ENCODE data around the gene SEMA5A. TPM values are rescaled to one million over a fixed set of nuclear protein-coding genes. Genes with fewer than 3 reads are reported as not detected.
"Not testable (repeated sequence)": the region's sequence is repeated elsewhere in the genome, so short reads cannot be mapped to it uniquely, and the experiment has no call there.

SEMA5A gene
- total RNA-seq, 1 donor from 2014 or later: 0.51 TPM

DNA sequence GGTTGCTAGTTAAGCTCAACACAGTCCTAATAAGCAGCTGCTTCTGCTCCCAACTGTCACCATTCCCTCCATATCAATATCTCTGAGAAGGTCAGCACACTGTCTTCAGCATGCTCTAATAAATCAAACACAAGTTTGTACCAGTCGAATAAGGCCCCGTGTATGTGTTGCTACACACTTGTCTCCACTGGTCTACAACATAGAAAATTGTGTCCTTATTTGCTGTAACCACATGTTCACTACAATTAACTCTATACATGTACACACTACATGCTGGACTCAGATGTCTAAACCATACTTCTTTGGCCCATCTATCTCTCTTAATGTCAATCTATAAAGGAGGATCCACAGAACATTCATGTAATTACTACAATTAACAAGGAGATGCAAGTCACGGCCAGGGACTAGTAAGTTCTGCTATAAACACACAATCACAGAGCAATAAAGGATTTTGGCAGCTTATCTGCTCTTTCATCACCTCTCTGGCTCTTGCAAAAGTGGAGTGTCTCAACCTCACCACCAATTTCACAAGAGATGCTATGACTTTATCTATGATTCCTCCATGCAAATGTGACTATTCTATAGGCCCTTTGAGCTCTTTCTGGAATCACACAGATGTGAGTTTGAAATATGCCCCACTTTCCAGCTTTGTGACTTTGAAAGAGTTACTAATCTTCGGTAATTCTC is 143.9 kb downstream of the SEMA5A start:
- Mint-ChIP-seq H3K4me3 (ENCODE audit: unreplicated experiment) (no peak overlapping the region), H3K4me1 (ENCODE audit: low read depth, unreplicated experiment) (no peaks in the 10 kb centered on the region), H3K27ac (ENCODE audit: unreplicated experiment) (no peak overlapping the region), H3K36me3 (ENCODE audit: unreplicated experiment) (no peaks in the 10 kb centered on the region), H3K9me3 (ENCODE audit: unreplicated experiment) (no peaks in the 10 kb centered on the region), H3K27me3 (ENCODE audit: unreplicated experiment) (no peaks in the 10 kb centered on the region)
- DNase-seq: no peak
- TF ChIP-seq, protein P1, sequence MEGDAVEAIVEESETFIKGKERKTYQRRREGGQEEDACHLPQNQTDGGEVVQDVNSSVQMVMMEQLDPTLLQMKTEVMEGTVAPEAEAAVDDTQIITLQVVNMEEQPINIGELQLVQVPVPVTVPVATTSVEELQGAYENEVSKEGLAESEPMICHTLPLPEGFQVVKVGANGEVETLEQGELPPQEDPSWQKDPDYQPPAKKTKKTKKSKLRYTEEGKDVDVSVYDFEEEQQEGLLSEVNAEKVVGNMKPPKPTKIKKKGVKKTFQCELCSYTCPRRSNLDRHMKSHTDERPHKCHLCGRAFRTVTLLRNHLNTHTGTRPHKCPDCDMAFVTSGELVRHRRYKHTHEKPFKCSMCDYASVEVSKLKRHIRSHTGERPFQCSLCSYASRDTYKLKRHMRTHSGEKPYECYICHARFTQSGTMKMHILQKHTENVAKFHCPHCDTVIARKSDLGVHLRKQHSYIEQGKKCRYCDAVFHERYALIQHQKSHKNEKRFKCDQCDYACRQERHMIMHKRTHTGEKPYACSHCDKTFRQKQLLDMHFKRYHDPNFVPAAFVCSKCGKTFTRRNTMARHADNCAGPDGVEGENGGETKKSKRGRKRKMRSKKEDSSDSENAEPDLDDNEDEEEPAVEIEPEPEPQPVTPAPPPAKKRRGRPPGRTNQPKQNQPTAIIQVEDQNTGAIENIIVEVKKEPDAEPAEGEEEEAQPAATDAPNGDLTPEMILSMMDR (IDR thresholded peaks at IDR 0.05; ENCODE audit: partially characterized antibody, unreplicated experiment): no peak

DNA sequence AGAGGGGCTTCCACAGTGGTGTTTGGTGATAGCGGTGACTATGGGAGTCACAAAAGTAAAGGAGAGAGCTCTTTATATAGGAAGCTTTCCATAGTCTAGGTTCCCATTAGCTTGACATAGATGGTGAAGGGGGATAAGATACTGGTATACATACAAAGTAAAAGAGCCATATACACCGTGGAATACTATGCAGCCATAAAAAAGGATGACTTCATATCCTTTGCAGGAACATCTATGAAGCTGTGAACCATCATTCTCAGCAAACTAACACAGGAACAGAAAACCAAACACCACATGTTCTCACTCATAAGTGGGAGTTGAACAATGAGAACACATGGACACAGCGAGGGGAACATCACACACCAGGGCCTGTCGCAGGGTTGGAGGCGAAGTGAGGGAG is 146.1 kb downstream of the SEMA5A start:
- not testable (repeated sequence) for DNase-seq; H3K27me3 Mint-ChIP-seq (ENCODE audit: unreplicated experiment); H3K4me1 Mint-ChIP-seq (ENCODE audit: low read depth, unreplicated experiment); H3K4me3 Mint-ChIP-seq (ENCODE audit: unreplicated experiment); H3K27ac Mint-ChIP-seq (ENCODE audit: unreplicated experiment); H3K36me3 Mint-ChIP-seq (ENCODE audit: unreplicated experiment); H3K9me3 Mint-ChIP-seq (ENCODE audit: unreplicated experiment)

DNA sequence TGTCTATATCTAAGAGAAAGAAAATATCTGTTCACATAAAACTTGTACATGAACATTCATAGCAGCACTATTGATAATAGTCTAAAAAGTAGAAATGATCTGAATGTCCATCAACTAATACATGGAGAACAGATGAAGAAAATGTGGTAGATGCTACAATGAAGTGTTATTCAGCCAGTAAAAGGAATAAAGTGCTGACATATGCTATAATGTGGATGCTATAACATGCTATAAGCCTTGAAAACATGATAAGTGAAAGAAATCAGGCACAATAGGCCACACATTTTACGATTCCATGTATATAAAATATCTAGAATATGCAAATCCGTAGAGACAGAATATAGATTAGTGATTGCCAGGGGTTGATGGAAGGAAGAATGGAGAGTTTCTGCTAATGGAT is 146.8 kb downstream of the SEMA5A start:
- Mint-ChIP-seq H3K27ac (ENCODE audit: unreplicated experiment) (no peak overlapping the region), H3K27me3 (ENCODE audit: unreplicated experiment) (no peaks in the 10 kb centered on the region), H3K4me3 (ENCODE audit: unreplicated experiment) (no peak overlapping the region), H3K36me3 (ENCODE audit: unreplicated experiment) (no peaks in the 10 kb centered on the region), H3K4me1 (ENCODE audit: low read depth, unreplicated experiment) (no peaks in the 10 kb centered on the region), H3K9me3 (ENCODE audit: unreplicated experiment) (no peaks in the 10 kb centered on the region)
- TF ChIP-seq, protein P1 (IDR thresholded peaks at IDR 0.05; ENCODE audit: partially characterized antibody, unreplicated experiment): no peak
- no peak for DNase-seq

DNA sequence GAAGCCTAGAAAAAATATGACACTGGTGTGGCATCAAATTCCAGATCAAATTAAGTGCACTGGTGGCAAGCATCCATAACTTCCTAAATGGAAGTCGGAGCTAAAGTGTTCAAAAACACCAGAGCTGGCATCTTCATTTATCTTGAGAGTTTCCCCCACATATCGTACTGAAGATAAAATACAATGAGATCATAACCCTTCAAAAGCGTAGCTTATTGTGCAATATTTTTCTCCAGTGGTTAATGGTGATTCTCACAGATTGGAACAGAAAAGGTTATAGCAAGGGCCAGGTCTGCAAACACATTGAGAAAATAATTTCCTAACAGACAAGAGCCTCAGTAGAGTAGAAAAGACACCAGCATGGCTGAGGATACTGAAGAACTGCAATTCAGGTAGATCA is 147.6 kb downstream of the SEMA5A start:
- Mint-ChIP-seq H3K4me3 (ENCODE audit: unreplicated experiment) (no peak overlapping the region), H3K9me3 (ENCODE audit: unreplicated experiment) (no peaks in the 10 kb centered on the region), H3K4me1 (ENCODE audit: low read depth, unreplicated experiment) (no peaks in the 10 kb centered on the region), H3K36me3 (ENCODE audit: unreplicated experiment) (no peaks in the 10 kb centered on the region), H3K27me3 (ENCODE audit: unreplicated experiment) (no peaks in the 10 kb centered on the region), H3K27ac (ENCODE audit: unreplicated experiment) (no peak overlapping the region)
- TF ChIP-seq, protein P1 (IDR thresholded peaks at IDR 0.05; ENCODE audit: partially characterized antibody, unreplicated experiment): no peak
- no peak for DNase-seq

DNA sequence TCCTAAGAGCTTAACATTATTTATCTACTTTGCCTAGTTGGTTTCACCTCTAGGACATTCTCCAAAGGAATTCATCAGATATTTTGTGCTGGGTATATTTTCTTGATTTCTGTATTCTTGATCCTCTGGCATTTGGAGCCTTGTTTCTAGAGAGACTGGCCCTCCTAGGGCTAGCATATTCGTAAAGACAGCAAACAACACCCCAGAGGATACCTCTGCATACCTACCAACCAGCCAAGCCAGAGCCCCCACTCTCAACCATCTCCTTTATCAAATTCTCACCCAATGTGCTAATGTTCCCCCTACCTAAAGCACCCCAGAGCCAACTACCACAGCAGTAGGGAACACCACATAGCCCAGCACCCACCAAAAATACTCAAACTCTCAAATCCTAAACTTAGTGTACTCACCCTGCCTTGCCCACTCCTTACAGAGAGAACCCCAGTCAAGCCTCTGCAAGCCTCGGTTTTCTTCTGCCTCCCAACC is 149.5 kb downstream of the SEMA5A start:
- TF ChIP-seq, protein P1 (IDR thresholded peaks at IDR 0.05; ENCODE audit: partially characterized antibody, unreplicated experiment): no peak
- DNase-seq: no peak
- Mint-ChIP-seq H3K27ac (ENCODE audit: unreplicated experiment) (no peak overlapping the region), H3K36me3 (ENCODE audit: unreplicated experiment) (no peaks in the 10 kb centered on the region), H3K4me3 (ENCODE audit: unreplicated experiment) (no peak overlapping the region), H3K4me1 (ENCODE audit: low read depth, unreplicated experiment) (no peaks in the 10 kb centered on the region), H3K27me3 (ENCODE audit: unreplicated experiment) (peaks cover 2% of the 10 kb centered on the region), H3K9me3 (ENCODE audit: unreplicated experiment) (no peaks in the 10 kb centered on the region)
